ENCODE results near the gene NR5A2. TPM values are rescaled to one million over a fixed set of nuclear protein-coding genes. Genes with fewer than 3 reads are reported as not detected.

Gene NR5A2
- 8.3 TPM for total RNA-seq

DNA sequence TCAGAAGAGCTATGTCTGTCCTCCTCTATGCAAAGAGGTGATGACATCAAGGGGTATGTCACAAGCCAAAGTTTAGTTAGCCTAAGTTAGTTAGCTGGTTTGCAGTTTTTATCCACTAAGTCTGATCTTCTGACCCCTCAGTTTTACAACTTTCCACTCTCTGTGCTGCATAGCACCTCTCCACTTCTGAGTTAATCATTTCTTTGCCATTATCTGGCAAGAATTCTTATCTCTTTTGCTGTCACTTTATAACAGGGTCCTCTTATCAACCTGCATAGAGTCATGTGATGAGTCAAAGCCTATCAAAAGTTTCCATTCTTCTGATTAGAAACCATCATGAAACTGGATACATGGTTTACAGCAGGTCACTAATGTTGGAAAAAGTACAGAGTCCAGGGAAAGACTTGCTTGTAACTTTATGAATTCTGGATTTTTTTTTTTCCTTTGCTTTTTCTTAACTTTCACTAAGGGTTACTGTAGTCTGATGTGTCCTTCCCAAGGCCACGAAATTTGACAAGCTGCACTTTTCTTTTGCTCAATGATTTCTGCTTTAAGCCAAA is at the start of gene NR5A2:
NR5A2 (plus strand) TSS at position 447 of the 560 bp plus-strand sequence. CDS start 138 bp downstream, outside the sequence.
- no peak for DNase-seq

DNA sequence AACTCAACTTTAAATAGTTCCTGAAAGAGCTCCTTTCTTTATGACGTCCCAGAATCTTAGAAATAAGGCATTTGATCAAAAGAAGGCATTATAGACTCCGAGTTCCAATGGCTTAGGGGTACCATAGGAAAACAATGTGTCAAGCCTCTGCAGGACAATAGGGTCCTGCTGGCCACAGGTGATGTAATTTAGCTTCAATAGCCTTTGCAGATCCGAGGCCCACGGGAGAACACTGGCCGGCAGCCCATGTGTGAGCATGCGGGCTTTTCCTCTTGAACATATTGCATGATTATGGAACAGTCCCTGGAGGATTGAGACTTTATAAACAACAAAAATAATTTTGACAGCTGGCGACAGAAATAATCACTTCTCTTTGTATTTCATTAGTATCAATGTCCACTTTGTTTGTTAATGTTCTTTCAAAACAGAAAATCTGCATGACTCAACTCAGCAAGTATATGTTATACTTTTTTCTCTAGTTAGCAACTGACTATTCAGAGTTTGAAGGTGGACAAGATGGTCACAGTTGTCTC is 49.0 kb upstream of the NR5A2 start:
- peak; percentile 39 for DNase-seq

DNA sequence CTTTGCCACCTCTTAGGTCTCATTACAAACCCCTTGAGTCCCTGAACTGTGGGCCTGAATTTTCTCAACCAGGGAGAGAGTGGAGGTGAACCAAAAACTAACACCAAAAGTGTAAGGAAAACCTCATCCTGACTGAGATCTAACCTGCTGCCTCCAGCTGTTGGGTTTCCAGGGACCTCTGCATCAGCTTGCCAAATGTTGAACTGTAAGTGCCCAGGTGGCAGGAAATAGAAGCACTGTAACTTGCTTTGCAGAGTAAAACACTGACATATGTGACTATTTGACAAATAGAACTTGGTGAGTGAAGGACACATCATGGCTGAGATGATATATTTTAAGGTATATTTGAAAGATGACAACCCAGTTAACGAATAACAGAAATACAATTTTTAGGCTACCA is 48.4 kb upstream of the NR5A2 start:
- DNase-seq, result peak; percentile 18

DNA sequence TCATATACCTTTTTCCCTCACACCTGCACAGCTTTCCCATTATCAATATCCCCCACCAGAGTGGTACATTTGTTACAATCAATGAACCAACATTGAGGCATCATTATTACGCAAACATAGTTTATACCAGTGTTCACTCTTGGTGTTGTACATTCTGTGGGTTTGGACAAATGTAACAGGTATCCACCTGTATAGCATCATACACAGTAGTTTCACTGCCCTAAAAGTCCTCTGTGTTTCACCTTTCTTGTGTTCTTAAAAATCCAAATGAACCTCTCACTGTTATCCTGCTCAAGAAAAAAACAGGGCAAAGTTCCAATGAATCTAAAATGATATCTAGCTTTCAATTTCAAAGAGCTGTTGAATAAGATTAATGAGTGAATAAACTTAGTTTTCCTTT is 45.9 kb upstream of the NR5A2 start:
- no peak for DNase-seq

DNA sequence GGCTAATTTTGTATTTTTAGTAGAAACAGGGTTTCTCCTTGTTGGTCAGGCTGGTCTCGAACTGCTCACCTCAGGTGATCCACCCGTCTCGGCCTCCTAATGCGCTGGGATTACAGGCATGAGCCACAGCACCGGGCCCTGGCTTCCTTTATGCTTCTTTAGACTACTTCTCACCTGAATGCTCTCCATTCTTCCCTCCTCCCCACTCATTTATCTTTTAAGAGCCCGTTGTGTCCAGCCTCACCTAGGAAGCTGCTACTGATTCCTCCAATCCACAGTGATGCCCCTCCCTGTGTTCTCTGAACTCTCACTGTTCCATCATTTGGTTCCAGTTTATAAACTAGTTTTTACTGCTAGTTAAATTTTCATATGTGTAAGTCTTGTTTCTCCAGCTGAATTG is 44.9 kb upstream of the NR5A2 start:
- DNase-seq, result no peak

DNA sequence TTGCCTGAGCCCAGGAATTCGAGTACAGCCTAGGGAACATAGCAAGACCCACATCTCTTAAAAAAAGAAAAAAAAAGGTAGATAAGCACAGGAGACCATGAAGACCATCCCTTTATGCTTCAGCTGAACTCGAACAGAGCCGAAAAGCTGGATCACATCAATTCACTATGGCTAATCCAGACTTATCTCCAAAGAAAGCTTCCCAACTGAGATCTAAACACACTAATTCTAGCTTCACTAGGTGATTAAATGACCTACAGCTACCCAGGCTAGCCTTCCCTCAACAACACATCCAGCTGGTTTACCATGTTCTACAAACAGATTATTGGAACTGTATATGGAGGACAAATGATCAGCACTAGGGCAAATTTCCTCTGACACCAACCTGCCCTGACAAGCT is 44.0 kb upstream of the NR5A2 start:
- DNase-seq, result no peak

DNA sequence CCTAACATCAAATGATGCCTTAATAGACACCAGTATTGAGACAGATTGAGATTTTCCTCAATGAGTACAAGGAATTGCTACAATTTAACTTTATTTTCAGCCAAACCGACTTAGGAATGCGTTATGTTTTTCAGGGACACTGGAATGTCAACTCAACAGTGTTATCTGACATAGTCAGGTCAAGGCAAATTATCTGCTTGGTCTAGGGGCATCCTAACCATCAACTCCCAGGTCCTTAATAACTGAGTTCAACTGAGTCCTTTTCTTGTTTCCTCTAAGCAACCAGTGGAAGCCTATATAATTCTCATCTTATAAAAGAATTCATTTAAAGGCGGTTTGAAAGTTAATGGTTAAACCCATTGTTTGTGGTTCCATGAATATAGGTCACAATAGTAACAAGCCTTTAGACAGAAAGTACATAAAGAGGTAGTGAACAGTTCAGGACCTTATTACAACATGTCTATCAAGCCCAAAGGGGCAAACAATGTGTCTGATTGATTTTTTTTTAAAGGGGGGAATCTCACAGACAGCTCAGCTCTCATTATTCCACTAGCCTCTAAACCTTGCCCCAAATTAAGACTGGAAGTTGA is 32.3 kb upstream of the NR5A2 start:
- no peak for DNase-seq

DNA sequence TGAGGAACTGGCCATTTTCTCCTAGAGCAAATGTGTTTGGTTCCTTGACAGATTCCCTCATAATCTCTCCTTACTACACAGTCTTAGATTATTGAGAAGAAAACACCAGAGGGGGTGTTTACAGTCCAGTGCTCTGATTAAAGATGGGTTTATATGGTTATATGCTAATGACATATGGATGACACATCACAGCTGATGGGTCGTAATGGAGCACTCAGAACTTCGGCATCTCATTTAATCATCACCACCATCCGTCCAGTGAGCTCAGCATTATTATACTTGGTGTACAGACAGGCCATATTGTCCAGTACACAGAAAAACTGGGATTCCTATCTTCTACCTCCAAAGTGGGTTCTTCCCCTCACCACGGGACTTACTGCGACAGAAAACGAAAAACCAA is 22.3 kb upstream of the NR5A2 start:
- DNase-seq, result no peak

DNA sequence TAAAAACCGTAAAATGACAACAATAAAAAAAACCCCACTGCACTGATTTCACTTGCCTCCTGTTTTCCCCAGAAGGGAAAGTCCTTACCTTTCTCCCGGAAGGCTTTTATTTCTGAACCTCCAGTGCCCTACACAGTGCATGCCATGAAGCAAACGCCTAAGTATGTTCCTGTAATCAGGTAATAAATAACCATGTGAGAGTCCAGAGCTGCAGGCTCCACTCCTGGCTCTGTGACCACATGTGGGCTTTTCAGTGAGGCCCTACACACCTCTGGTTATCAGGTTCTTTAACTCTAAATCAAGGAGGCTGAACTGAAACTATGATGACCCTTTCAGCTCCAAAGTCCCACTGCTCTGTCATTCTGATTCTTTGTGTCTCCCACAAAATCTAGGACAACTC is 20.8 kb upstream of the NR5A2 start:
- no peak for DNase-seq

DNA sequence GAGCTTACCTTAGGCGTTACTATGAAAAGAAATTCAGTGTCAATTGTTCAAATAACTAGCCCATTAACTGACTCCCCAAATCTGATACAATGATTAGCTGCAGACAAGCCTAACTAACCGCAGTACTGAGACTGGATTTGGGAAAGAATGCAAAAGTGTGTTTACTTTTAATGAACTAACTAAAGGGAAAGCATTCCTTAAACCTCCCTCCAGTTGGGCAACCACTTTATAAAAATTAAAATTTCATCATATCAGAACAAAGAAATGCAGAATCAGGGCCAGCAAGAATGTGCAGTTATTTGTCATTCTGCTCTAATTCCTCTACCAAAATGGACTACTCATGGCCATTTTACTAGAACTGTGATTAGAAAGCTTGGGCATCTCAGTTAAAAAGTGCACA is 11.7 kb upstream of the NR5A2 start:
- no peak for DNase-seq

DNA sequence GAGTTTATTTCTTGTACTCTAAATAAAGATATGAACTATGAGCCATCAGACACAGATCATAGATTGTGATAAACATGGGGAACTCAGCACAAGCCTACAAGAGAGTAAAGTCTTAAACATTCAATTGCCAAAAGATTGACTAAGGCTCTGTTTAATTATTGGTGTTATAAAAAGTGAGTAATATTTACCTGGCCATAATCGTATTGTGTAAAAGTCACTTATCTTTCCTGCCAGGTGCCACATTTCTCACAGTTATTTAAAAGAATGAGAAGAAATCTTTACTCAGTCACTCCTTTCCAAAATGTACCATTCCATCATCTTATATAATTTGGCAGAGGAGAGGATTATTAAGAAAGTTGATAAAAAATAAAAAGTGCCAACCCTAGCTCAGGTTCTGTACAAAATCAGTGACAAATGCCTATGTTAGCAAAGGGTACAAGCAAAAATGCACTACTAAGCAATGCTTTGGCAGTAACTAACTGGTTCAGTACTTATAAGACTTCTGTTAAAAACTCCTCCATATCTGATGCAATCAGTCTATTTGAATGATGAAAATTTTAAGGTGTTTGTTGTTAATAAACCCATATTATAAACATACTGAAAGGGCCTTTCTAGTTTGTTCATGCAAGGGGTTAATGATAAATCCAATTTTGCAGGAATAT is 5.8 kb upstream of the NR5A2 start:
- no peak for DNase-seq

DNA sequence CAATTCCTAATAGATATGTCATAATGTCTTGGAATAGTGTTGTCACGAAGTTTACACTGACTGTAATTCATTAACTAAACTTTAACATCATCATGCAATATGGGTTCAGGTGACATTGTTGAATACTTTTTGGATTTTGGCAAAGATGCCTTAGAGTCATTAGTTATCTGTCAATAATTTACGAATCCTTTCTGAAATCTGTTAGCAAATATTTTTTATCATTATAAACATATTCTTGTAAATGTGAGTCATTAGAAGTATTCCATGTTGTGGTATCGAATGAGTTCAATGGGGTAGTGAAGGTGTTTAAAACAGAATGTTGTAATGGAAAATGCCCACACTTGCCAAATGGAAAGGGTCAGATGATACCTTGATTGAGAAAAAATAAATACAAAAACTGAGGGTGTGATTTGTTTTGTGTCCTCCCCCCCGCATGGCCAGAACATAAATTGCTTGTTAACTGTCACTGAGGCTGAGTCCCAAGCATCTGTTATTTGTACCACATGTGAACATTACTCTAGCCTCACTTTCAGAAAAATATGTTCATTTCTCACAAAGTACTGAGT is 5.2 kb upstream of the NR5A2 start:
- no peak for DNase-seq

DNA sequence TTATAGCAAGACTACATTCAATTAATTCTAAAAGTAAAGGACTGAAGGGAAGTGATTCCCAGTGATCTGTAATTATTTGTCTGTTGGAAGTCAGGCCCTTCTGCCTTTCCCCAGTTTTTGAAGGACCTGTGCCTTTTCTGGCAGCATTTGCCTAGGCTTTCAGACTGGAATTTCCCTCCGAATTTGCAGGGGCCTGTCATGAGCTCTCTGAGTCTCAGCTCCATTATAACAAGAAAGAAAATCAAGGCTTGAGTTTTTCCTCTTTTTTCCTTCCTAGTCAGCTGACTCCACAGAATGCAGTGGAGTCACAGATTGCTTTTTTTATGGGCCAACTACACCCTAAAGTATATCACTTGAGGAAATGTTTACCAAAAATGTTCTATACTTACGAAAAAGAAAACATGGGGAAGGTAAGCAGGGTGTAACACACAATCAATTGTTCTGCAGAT is 1.1 kb downstream of the NR5A2 start:
- no peak for DNase-seq

DNA sequence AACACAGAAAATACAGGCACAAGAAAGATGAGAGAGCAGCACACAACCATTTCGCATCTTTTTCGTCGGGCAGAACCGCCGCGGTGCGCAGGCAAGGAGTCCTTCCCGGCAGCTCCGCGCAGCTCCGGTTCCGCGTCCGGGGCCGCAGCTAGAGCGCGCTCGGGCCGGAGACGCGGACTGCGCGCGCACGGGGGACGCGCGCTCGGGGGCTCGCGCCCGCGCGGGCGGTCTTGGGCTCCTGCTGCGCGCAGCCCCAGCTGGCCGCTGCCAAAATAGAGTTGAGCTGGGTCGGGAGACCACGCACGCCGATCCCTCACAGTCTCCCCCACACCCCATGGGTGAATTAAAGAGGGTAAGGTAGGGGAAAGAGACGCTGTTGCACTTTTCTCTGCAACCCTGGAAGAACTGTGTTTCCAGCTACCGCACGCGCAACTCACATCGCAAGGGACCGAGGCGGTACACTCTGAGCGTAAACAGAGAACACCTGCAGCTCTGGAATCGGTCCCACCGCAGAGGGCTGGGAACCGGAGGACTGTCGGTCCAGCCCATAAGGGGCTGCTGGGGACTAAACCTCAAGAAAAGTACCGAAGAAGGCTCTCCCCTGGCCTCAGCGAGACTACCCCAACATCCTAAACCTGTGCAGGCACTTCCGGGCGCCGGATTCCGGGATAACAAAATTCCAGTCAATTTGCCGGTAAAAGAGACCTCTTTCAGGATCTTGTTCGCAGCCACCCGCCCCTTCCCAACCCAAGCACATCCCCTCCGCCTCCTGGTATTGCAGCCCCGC is 1.7 kb downstream of the NR5A2 start:
- peak; percentile 68 for DNase-seq

DNA sequence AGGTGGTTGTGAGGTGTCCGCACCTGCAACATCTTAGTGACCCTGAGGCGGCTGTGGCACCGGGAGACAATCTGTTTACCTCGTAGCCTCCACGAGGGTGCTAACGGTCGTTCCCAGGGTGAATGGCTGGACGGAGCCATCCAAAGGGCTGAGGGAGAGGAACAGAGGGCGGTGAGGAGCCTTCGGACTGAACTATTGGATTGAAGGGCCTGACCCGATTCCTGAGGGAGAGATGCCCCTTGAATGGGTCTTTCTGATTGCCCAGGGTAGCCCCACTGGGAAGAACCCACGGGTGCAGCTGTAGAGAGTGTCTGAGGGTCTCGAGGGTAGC is 2.3 kb downstream of the NR5A2 start:
- no peak for DNase-seq

DNA sequence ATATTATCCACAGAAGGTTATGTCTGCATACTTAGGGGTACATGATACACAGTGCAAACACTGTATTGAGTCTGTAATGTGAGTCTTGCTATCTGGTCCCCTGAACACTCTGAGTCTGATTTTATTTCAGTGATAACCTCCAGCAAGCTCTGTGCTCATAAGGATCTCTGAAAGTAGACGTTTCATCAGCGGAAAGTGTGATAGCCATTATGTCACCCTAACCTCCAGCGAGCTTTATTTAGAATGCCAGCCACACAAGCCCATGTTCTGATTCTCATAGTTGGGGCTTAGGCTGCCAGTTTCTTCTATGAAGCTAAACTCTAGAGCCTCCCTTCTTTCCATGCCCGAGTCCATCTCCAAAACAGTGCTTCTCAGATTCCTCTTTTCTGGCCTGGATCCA is 3.3 kb downstream of the NR5A2 start:
- no peak for DNase-seq

DNA sequence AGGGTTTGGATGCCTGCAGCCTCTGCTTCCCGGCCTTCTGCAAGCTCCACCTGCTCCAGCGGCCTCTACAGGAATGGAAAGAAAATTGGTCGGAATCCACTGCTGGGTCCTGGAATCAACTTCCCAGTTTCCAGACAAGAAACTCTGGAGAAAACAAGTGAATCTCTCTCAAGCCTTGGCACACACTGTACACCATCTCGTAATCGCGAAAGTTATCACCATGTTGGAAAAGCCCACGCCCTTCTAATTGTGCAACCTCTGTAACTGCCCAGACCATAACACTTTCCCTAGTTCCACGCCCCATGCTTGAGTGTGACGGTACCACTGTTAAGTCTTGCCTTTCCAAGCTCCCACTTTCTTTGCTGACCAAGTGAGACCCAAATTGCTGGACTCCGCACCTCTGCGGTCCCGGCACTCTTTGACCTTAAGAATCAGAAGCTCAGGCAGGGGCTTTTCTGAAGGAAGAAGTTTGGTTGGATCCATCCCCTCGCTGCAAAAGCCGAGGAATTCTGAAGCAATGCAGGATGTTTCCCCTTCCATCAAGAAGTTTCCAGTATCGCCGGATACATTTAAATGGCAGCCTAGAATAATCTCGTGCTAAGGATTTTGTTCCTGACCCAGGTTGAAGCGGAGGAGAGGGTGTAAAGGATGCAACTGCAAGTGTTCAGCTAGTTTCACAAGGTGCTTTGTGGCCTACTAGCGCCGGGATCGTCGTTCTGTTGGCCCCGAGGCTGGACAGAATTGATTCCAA is 6.2 kb downstream of the NR5A2 start:
- no peak for DNase-seq

DNA sequence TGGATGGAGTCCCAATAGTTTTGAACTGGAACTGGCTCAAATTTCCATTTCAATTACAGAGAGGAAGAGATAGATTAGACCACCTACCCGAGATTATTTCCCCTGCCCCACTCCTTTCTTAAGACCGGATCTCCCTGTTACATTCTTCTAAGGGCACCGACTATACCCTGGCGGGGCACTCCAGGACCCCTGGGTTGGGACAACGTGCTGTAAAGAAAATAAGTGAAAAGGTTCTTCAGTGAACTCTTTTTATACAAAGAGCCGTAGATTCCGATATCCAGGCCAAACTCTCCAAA is 6.7 kb downstream of the NR5A2 start:
- no peak for DNase-seq

DNA sequence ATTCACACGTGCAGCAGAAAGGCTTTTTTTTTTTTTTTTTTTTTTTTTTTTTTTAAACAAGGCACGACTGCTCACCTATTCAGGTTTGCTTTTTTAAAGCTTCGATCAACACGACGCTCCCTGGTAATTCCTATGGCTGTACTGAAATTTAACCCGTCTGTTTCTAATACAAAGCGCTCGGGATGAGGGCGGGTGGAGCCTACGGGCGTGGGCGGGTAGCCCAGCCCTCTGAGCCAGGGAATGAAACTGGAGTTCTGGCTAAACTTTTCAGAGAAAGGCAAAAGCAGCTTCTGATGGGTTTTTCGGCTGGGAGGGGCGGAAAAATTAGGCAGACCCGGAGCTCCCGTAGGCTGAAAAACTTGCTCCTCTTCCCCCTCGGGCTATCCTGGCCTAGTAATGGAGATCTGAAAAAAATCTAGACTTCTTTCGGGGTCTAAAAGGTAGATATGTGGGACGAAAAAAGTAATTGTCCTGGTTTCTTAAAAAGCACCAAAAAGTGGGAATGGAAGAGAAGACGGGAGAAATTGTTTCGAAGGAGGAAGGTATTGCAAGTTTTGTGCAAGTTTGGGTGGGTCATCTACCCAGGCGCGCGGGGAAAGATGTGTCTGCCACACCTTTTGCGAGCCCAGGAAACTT is 7.4 kb downstream of the NR5A2 start:
- no peak for DNase-seq

DNA sequence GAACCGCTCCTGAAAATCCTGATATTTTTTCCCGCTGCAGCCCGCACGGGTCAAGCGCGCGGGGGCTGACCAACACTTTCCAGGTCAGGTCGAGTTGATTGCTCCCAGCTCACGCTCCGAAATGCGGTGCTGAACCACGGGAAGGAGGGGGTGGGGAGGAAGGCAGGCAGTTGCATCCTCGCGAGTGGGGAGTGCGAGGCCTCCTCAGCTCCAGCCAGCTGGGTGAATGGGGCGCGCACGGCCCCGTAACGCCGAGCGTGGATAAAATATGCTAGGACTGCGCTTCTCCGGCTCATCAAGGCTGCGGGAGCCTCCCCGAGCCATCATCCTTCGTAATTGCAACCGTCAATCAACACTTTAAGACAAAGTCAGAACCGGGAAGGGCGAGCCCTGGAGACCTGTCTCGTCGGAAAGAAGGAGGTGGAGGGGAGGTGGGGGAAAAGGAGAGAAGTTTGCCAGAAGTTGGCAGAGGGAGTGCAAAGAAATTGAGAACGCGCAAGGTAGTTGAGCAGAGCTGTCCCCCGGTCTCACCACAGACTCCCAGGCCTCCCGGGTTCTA is 8.0 kb downstream of the NR5A2 start:
- DNase-seq, result no peak

DNA sequence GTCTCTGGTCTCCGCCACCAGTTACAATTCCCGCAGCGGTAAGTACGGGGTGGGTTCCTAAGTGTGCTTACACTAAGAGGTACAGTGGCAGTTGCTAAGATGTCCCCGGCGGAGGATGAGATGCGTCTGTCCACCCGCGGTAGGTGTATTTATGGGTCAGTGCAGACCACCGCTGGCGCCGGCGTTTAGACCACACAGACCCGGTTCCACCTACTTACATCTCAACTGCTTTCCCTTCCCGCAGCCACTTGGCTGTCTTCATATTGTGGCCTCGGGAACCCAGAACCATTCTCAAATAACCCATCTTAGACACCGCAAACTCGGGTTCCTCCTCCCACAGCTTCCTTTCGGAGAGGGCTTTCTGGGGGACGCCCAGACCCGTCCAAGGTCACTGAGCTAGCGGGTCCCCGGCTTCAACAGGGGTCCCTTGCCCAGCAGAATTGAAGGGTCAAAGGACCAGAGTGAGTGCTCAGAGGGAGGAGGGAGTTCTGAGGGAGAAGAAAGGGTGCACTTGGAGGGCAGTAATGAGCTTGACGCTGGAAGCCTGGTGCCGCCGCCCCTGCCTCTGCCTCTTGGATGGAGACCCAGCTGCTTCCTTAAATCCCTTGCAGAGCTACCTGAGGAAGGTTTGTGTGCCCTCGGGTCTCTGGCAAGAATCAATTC is 8.6 kb downstream of the NR5A2 start:
- no peak for DNase-seq

Data from tongue (tissue), 2 donors.